Neural progenitor cell (in vitro differentiated cells): ENCODE results near the gene HMGN1. TPM values are rescaled to one million over a fixed set of nuclear protein-coding genes. Genes with fewer than 3 reads are reported as not detected.
"Not testable (repeated sequence)": the region's sequence is repeated elsewhere in the genome, so short reads cannot be mapped to it uniquely, and the experiment has no call there.

ENCODE experiments used
- DNase-seq: peaks from one replicate; pipeline ENCODE4 v3.0.0-alpha.2; 2016; ENCODE audit warnings: low spot score
- H2AFZ ChIP-seq: fragments of 200-600 bp; sonication (generic); replicated peaks from 2 replicates; pipeline ENCODE4 v1.6.1; 2016; ENCODE audit warnings: antibody characterized with exemption
- H3F3A ChIP-seq: fragments of 200-600 bp; sonication (generic); 2 replicates; pipeline ENCODE4 v1.6.1; 2016; ENCODE audit warnings: antibody characterized with exemption, low read depth
- H3K27ac ChIP-seq: fragments of 200-600 bp; sonication (generic); 2 replicates; pipeline ENCODE4 v1.5.1; 2016; ENCODE audit warnings: mild to moderate bottlenecking
- H3K27me3 ChIP-seq: fragments of 200-600 bp; sonication (generic); 2 replicates; pipeline ENCODE4 v1.6.1; 2016; ENCODE audit warnings: mild to moderate bottlenecking, moderate library complexity
- H3K36me3 ChIP-seq: fragments of 200-600 bp; sonication (generic); 2 replicates; pipeline ENCODE4 v1.5.1; 2016
- H3K4me1 ChIP-seq: fragments of 200-600 bp; sonication (generic); 2 replicates; pipeline ENCODE4 v1.6.1; 2016; ENCODE audit warnings: mixed run types
- H3K4me2 ChIP-seq: fragments of 200-600 bp; sonication (generic); 2 replicates; pipeline ENCODE4 v1.6.1; 2016
- H3K4me3 ChIP-seq: fragments of 200-600 bp; sonication (generic); 2 replicates; pipeline ENCODE4 v1.5.1; 2016
- H3K79me2 ChIP-seq: fragments of 200-600 bp; sonication (generic); 2 replicates; pipeline ENCODE4 v1.6.1; 2016; ENCODE audit warnings: low read depth
- H3K9ac ChIP-seq: fragments of 200-600 bp; sonication (generic); 2 replicates; pipeline ENCODE4 v1.6.1; 2016
- H3K9me3 ChIP-seq: fragments of 200-600 bp; sonication (generic); 2 replicates; pipeline ENCODE4 v1.5.1; 2016; ENCODE audit warnings: low read depth
- H4K20me1 ChIP-seq: fragments of 200-600 bp; sonication (generic); 2 replicates; pipeline ENCODE4 v1.6.1; 2016; ENCODE audit warnings: low read depth
- H3K27ac Mint-ChIP-seq: 3 replicates; pipeline ENCODE4 v1.8.0; 2021; ENCODE audit warnings: mixed read lengths
- H3K27me3 Mint-ChIP-seq: 2 replicates; pipeline ENCODE4 v1.8.0; 2022; ENCODE audit warnings: low read depth, mild to moderate bottlenecking, inconsistent platforms, moderate library complexity, mixed read lengths; ENCODE audit not compliant: insufficient read depth
- H3K36me3 Mint-ChIP-seq: 3 replicates; pipeline ENCODE4 v1.8.0; 2021; ENCODE audit warnings: mixed read lengths
- H3K4me1 Mint-ChIP-seq: 3 replicates; pipeline ENCODE4 v1.8.0; 2021; ENCODE audit warnings: mixed read lengths
- H3K4me3 Mint-ChIP-seq: 3 replicates; pipeline ENCODE4 v1.8.0; 2021; ENCODE audit warnings: mild to moderate bottlenecking, moderate library complexity, mixed read lengths
- H3K9me3 Mint-ChIP-seq: 3 replicates; pipeline ENCODE4 v1.8.0; 2020; ENCODE audit warnings: mixed read lengths
- CTCF ChIP-seq: fragments of 200-600 bp; sonication (generic); IDR thresholded peaks from 2 replicates; pipeline ENCODE4 v1.5.1; 2017; ENCODE audit warnings: antibody characterized with exemption, mild to moderate bottlenecking
- EZH2 ChIP-seq: fragments of 200-600 bp; sonication (generic); IDR thresholded peaks from 2 replicates; pipeline ENCODE4 v1.6.1; 2017; ENCODE audit warnings: antibody characterized with exemption, mild to moderate bottlenecking, moderate library complexity
- EZH2phosphoT487 ChIP-seq: fragments of 200-600 bp; sonication (generic); IDR thresholded peaks from 2 replicates; pipeline ENCODE4 v1.6.1; 2017; ENCODE audit warnings: antibody characterized with exemption
- total RNA-seq: library from RNA; depleted of rRNA; stranded (reverse); fragments of >200 nt; gene quantifications from 2 replicates; pipeline ENCODE4 v1.2.3, GENCODE V29; 2015; ENCODE audit warnings: low replicate concordance

The HMGN1 gene
- total RNA-seq, 1 donor from 2014 or later, result 903 TPM

GRCh38 chr21:39385299-39386145 lies 36.6 kb upstream of the HMGN1 start:
- Histone ChIP-seq H3F3A (peaks cover 27% of the 10 kb centered on the region), H3K9ac (no peak overlapping the region), H4K20me1 (peaks cover 26% of the 10 kb centered on the region), H3K27ac (no peak overlapping the region), H3K4me2 (no peak overlapping the region), H2AFZ (no peak overlapping the region), H3K79me2 (peaks cover 47% of the 10 kb centered on the region), H3K4me1 (peaks cover 14% of the 10 kb centered on the region), H3K27me3 (no peaks in the 10 kb centered on the region), H3K9me3 (no peaks in the 10 kb centered on the region), H3K36me3 (no peaks in the 10 kb centered on the region), H3K4me3 (no peak overlapping the region)
- TF ChIP-seq EZH2 (no peak), EZH2phosphoT487 (no peak), CTCF (no peak)
- Mint-ChIP-seq H3K27me3 (peaks cover 1% of the 10 kb centered on the region), H3K9me3 (no peaks in the 10 kb centered on the region), H3K27ac (no peak overlapping the region), H3K36me3 (peaks cover 4% of the 10 kb centered on the region), H3K4me3 (no peak overlapping the region), H3K4me1 (peaks cover 38% of the 10 kb centered on the region)
- no peak for DNase-seq

GRCh38 chr21:39384674-39385298 lies 35.9 kb upstream of the HMGN1 start:
- Histone ChIP-seq H2AFZ (no peak overlapping the region), H3K4me2 (no peak overlapping the region)
- H3K4me3 Mint-ChIP-seq, result no peak overlapping the region

GRCh38 chr21:39382096-39382495 lies 33.2 kb upstream of the HMGN1 start:
- not testable (repeated sequence) for H3K4me3 ChIP-seq, H2AFZ ChIP-seq, H4K20me1 ChIP-seq, H3K27me3 Mint-ChIP-seq, H3K36me3 ChIP-seq, H3K27ac Mint-ChIP-seq, H3K9me3 ChIP-seq, H3K27me3 ChIP-seq, H3K36me3 Mint-ChIP-seq, H3K27ac ChIP-seq, H3K9ac ChIP-seq, H3K4me2 ChIP-seq, DNase-seq, H3K9me3 Mint-ChIP-seq
- Histone ChIP-seq H3K79me2 (peaks cover 29% of the 10 kb centered on the region), H3F3A (peaks cover 22% of the 10 kb centered on the region), H3K4me1 (peaks cover 14% of the 10 kb centered on the region)
- H3K4me1 Mint-ChIP-seq, result peaks cover 12% of the 10 kb centered on the region
- H3K4me3 Mint-ChIP-seq, result peak overlapping the region; percentile 48

More at GRCh38 chr21:39384674-39385298, 35.9 kb upstream of the HMGN1 start:
- peaks cover 31% of the 10 kb centered on the region for H3K4me1 Mint-ChIP-seq
- H3F3A ChIP-seq, result peaks cover 34% of the 10 kb centered on the region
- no peaks in the 10 kb centered on the region for H3K9me3 Mint-ChIP-seq
- no peak overlapping the region for H3K4me3 ChIP-seq
- peaks cover 21% of the 10 kb centered on the region for H4K20me1 ChIP-seq
- H3K27ac Mint-ChIP-seq, result no peak overlapping the region
- H3K36me3 Mint-ChIP-seq, result peaks cover 4% of the 10 kb centered on the region
- TF ChIP-seq CTCF (no peak), EZH2 (no peak), EZH2phosphoT487 (no peak)
- no peaks in the 10 kb centered on the region for H3K36me3 ChIP-seq
- no peak overlapping the region for H3K9ac ChIP-seq
- peaks cover 39% of the 10 kb centered on the region for H3K79me2 ChIP-seq
- no peaks in the 10 kb centered on the region for H3K9me3 ChIP-seq
- H3K27me3 Mint-ChIP-seq, result no peaks in the 10 kb centered on the region
- H3K27me3 ChIP-seq, result no peaks in the 10 kb centered on the region
- peaks cover 14% of the 10 kb centered on the region for H3K4me1 ChIP-seq
- H3K27ac ChIP-seq, result no peak overlapping the region
- no peak for DNase-seq

GRCh38 chr21:39381009-39381408 lies 32.1 kb upstream of the HMGN1 start:
- H3K9me3 ChIP-seq, result no peaks in the 10 kb centered on the region

More at GRCh38 chr21:39381009-39381408, 32.1 kb upstream of the HMGN1 start:
- H3K4me1 ChIP-seq, result peaks cover 16% of the 10 kb centered on the region
- H3F3A ChIP-seq, result peaks cover 20% of the 10 kb centered on the region
- H2AFZ ChIP-seq, result no peak overlapping the region
- H3K27ac Mint-ChIP-seq, result no peak overlapping the region
- H3K9ac ChIP-seq, result no peak overlapping the region
- DNase-seq, result no peak
- H3K27me3 ChIP-seq, result no peaks in the 10 kb centered on the region
- H3K27me3 Mint-ChIP-seq, result no peaks in the 10 kb centered on the region
- no peak overlapping the region for H3K27ac ChIP-seq
- peaks cover 4% of the 10 kb centered on the region for H3K36me3 Mint-ChIP-seq
- H3K4me3 ChIP-seq, result peak overlapping the region; percentile 80
- H4K20me1 ChIP-seq, result peaks cover 4% of the 10 kb centered on the region
- no peaks in the 10 kb centered on the region for H3K36me3 ChIP-seq
- peak overlapping the region; percentile 94 for H3K4me2 ChIP-seq
- H3K79me2 ChIP-seq, result peaks cover 19% of the 10 kb centered on the region
- H3K4me1 Mint-ChIP-seq, result peaks cover 12% of the 10 kb centered on the region
- TF ChIP-seq CTCF, result no peak
- peak overlapping the region; percentile 93 for H3K4me3 Mint-ChIP-seq
- H3K9me3 Mint-ChIP-seq, result no peaks in the 10 kb centered on the region
